HG03045 (cell line): ENCODE measurements around the gene RGS18.
"Not testable (repeated sequence)": the region's sequence is repeated elsewhere in the genome, so short reads cannot be mapped to it uniquely, and the experiment has no call there.

Experiments
- ATAC-seq: cut with Tn5 transposase; IDR thresholded peaks from one replicate; pipeline ENCODE4 v1.9.1; 2021; ENCODE audit warnings: mild to moderate bottlenecking, moderate library complexity; ENCODE audit not compliant: unreplicated experiment

Gene RGS18, protein sequence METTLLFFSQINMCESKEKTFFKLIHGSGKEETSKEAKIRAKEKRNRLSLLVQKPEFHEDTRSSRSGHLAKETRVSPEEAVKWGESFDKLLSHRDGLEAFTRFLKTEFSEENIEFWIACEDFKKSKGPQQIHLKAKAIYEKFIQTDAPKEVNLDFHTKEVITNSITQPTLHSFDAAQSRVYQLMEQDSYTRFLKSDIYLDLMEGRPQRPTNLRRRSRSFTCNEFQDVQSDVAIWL

DNA sequence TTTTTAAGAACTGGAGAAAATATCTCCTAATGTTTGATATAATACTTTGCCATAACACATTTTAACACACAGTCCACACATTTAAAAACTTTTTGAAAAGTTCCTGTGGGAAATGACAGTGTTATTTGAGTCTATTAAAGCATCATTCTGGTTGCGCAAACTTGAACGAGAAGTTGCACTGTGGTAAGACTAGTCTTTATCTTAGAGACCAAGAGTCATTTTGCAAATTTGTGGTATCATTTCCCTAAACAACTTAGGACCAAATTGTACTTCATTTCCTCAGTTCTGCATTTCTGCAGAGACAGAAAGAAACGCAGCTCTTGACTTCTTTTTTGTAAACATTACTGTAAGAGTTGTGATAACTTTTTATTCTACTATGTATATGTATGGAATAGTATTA lies at the start of gene RGS18:
Gene RGS18, plus strand, starts transcription at position 282 of the 400 bp plus-strand sequence. CDS start 176 bp downstream, outside the sequence.
- ATAC-seq, result peak; percentile 65

DNA sequence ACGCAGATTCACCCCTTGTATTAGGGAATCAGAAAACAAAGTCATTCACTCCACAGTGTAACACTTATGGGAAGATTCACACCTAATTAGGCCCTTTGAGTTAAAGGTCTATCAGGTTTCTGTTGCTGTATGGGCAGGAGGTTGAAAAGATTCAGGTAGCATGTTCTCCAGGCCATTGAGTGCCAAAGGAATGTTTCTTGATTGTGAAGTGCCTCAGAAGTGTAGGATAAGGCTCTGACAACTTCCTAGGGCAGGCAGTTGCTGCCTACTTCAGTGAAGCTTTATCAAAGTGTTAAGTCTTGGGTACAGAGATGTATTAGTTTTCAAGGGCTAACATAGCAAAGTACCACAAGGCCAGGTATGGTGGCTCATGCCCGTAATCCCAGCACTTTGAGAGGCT lies 48.7 kb upstream of the RGS18 start:
- ATAC-seq, result no peak

DNA sequence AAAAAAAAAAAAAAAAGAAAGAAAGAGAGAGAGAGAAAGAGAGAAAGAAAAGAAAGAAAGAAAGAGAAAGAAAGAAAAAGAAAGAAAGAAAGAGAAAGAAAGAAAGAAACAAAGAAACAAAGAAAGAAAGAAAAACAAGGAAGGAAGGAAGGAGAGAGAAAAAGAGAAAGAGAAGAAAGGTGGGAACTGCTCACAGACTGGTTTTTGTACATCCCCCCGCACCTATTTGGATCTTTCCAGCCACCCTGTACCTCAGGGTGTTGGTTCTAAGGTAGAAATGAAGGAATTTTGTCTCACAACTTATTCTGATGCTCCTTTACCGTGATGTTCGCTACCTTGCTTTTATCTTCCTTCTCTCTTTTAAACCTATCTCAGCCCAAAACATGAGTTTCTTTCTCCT lies 43.3 kb upstream of the RGS18 start:
- ATAC-seq, result no peak

DNA sequence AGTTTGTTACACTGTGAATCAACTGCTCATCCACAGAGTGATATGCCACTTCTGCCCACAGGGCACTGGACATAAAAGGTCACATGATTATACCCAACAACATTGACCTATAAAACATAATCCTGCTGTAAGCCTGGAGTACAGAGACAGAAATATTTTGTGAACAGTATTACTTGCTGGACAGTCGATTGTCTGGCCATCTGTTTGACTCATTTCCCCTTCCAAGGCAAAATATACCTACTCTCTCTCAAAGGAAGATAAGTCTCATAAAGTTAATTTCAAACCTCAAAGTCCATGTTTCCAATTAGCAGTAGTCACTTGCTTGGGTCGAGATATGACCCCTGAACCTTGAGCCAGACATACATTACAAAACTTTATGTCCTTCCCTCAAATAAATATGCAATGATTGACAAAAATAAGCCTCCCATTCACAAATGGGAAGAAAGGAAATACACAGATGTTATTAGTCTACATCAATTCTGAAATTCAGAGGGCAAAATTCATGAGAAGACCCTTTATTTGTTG lies 39.3 kb upstream of the RGS18 start:
- no peak for ATAC-seq

DNA sequence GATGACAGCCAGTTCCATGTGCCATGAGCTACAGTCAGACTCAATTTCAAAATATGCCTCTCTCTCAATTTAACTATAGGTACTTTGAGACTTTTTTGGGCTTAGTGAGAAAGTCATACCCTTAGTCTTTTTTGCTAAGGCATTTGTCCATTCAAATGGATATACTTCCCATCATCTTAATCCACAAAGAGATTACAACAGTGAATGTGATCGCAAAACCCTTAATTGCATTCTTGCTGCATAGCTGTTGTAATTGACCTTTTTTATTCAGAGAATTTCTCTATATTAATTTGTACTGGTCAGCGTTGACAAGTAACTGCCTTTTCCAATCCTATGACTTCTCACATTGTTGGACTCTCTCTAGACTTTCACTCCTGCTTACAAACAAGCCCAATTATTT lies 38.6 kb upstream of the RGS18 start:
- ATAC-seq, result no peak

DNA sequence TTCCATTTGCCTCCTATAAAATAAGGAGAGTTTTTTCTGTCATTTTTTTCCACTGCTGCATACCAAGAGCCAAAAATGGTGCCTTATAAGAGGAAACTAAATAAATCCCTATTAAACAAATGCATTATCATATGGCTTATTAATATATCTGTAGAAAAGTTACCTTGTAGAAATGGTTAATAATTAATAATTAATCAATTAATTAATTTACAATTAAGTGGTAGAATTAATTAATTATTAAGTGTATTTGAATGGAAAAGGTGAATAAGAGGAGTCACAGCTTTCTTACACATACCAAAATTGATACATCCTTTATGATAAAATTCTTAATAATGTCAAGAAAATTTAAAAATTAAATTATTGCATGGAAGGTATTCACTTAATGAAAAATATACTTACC lies 35.6 kb upstream of the RGS18 start:
- no peak for ATAC-seq

DNA sequence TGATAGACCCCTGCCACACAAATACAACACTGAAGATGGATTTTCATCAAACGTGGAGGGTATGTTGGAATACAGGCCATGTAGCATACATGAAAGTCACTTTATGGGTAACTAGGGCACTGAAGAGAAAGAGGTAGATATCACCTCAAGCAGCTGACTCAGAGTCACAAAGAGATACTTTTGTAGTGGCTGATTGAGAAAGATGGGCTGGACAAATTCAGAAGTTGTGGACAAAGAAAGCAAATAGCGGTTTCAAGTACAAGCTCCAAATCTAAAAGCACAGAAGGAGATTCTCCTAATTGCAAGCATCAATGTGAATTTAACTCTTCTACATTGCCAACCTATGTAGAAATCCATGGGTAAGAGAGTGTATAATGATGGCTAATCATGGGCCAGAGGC lies 35.0 kb upstream of the RGS18 start:
- no peak for ATAC-seq

DNA sequence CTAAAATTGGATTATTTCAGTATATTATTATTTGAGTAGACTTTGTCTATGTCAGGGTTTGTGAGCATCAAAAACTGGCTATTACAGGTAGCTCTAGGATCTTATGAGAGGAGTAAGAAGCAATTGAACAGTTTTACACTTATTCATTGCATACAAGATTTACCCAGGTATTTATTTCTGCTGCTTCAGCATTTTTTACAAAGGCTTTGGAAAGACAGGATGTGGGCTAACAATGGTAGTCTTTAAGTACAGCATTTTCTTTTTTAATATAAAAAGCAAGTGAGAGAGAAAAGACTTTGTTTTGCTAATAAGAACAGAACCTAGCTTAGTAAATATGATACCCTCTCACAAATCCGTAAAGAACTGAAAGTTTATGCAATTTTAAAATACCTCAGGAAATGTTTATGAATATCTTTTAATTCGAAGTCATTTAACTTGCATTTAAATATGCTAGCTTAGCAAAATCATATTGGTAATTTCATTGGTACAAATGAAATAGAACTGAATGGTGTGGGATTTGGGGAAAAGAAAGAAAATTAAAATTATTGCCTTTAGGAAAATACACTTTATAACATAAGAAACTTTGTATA lies 32.1 kb upstream of the RGS18 start:
- no peak for ATAC-seq

DNA sequence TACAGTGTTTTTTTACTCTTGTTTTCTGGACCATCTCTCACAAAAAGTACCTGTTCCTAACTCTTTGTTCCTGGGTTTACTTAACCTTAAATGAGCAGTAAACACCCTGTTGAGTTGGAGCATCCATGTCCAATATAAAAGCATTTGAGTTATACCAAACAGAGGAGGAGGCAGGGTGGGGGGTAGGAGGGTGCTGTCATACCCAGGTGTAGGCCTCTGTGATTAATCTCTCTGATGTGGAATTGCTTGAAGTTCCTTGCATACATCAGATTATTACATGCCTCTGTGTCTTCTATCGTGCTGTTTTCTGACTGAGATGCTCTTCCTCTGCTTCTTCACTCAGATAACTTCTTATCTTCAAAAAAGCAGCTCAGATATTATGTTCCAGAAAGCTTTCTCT lies 28.1 kb upstream of the RGS18 start:
- no peak for ATAC-seq

DNA sequence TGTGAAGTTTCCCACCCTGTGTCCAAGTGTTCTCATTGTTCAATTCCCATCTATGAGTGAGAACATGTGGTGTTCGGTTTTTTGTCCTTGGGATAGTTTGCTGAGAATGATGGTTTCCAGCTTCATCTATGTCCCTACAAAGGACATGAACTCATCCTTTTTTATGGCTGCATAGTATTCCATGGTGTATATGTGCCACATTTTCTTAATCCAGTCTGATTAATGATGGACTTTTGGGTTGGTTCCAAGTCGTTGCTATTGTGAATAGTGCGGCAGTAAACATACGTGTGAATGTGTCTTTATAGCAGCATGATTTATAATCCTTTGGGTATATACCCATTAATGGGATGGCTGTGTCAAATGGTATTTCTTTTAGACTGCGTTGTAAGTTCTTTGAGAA lies 27.4 kb upstream of the RGS18 start:
- ATAC-seq, result not testable (repeated sequence)

DNA sequence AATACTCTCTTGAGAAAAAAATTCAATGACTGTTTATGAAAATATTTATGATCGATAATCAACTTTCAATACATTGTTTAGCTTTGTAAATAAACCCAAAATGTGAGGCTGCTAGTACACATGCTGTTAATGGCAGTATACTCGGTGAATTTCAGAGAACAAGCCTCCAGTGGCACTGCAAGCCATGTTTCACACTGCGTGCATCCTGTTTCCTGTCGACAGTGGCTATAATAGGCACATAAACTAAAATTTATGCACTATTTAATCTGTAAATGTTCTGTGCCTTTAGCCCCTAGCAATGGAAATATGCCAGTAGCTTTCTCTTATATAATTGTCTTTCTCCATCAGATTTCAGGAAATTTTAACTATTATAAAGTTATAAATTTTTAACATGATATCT lies 26.3 kb upstream of the RGS18 start:
- ATAC-seq, result no peak

DNA sequence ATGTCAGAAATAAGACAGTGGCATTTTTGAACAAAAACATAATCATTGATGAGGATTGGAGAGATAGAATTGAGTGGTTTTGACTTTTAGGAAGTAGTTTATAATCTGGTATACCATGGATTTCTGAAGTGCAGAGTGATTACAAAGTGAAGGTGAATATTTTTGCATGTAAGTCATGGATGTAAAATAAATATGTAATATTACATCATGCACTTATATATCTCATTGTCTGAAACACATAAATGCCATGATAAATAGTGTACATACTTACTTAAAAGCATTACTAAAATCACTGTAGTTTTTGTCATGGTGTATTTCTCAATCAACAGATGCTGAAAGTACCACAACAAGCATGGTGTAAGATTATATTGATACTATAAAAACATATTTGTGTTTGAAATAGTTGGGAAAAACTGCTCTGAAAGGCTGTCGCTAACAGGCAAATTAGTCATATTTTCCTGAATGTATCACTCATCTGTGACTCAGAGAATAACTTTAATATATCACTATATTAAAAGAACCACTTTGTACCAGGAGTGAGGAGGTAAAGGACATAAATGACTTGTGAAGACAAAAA lies 24.8 kb upstream of the RGS18 start:
- no peak for ATAC-seq

DNA sequence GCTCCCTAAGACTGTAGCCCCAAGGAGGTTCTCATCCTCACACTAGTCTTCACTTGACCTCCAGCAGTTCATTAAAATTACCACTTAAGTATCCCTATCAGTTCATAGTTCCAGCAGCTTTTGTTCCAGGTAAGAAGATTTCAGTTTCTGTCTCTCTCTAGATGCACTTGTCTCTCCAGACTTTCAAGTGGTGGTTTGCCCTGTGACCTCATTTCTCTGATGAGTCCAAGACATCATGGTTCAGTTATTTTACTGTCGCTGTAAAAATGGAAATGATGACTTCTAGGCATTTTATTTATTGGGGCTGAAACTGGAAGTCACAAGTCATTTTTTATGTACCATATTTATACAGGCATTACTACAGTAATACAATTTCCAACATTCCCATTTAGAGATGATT lies 17.9 kb upstream of the RGS18 start:
- ATAC-seq, result no peak

DNA sequence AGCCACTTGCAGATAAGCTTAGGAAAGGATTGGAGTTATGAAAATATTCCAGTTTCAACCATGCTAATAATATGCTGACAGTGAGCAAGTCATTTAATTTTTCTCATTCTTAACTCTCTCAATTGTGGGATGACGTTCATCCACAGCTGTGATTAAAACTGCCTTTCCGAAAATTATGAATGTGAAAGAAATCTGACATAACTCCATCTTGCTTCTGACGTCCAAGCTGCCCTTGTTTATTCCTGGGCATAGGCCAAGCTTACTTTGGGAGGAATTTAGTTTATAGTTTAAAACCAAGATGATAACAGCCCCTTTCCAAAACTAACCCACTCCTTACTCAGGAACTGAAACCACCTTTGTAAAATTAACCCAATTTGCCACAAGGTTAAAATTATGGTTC lies 11.0 kb upstream of the RGS18 start:
- ATAC-seq, result no peak

DNA sequence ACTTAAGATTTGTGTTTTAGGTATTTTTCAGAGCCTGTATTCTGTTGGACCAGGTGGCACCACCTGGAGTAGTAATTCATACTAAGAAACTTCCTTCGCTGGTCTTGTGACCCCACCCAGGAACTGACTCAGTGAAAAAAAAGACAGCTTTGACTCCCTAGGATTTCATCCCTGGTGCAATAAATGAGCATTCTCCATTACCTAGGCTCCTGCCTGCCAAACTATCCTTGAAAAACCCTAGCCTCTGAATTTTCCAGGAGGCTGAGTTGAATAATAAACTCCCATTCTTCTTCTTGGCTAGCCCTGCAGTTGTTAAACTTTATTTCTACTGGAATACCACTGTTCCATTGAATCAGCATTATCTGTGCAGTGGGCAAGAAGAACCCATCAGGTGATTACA lies 10.6 kb upstream of the RGS18 start:
- ATAC-seq, result no peak

DNA sequence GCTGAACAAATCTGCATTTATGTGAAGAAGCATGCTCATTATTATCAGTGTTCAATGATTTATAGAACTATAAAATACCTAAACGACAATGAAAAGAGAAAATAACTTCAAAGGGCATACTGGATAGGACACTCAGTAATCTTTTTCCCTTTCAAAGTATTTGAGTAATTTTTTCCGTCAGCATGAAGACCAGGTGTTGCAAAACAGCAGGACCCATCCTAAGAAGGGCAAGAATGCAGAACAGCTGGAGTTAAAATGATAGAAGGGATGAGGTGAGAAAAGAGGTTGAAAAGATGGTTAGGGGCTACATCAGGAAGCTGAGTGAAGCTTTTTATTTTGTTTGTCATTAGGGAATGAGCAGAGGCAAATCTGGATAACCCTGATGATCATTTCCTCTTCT lies 7.1 kb upstream of the RGS18 start:
- no peak for ATAC-seq

DNA sequence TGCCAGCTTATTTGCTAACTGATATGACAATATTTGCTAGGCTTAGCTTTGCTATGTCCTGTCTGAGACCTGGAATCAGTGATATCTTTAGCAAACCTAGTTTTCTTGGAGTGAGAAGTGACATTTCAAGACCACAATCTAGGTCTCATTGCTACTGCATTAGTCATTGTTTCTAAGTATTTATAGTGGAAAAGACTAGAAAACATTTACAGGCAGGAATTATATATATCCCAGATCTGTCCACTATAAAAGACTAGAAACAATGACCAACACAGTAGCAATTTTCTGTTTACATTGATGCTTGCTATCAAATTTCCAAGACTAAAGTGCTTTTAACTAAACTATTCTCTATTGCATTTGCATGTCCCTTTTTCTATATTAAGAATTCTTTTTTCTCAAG lies 5.0 kb upstream of the RGS18 start:
- no peak for ATAC-seq

DNA sequence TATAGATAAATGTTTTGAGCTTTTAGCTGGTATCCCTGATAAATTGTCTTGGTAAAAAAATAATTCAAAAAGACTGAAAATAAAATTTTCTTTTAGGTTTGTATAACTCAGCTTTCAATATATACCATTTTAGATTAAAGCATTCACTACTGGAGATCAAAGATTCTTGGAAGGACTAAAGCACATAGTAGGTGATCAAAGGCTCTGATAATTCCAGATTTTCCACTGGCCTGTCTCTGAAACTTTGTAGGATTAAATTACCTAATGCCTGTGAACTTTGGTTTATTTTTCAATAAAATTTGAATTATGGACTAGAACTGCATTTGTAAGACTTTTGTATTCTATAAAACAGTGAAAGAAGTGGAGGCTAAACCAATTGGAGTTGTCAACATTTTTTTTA lies 1.2 kb upstream of the RGS18 start:
- ATAC-seq, result no peak

DNA sequence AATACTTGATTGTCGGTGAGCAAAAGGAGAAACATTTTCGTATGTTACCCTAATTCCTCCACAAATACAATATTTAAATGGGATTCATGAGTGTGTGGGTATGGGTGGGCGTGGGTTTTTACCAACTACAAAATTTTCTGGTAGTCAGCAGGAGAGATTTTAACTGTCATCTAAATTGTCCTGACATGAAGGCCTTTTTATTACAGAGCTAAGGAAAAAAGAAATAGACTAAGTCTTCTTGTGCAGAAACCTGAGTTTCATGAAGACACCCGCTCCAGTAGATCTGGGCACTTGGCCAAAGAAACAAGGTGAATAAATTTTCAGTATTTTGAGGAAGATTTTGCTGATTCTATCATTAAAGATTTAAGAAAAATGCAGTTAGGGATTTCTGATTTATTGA lies 752 bp downstream of the RGS18 start:
- ATAC-seq, result no peak

DNA sequence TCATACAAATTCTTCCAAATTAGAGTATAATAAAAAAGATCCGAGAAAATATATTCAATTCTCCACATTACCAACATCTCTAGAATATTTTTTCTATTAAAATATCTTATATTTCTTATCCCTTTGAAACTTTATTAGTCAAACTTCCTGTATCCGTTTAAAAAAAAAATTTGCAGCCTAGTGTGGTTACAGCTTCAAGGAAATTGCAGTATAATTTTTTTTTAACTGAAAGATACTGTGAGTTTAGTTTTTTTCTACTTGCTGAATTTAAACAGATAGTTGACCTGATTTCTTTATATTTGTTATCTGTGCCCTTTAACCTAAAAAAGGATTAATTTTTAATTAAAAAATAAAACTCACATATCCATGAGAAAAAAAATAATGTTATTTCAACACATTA lies 1.5 kb downstream of the RGS18 start:
- ATAC-seq, result no peak

DNA sequence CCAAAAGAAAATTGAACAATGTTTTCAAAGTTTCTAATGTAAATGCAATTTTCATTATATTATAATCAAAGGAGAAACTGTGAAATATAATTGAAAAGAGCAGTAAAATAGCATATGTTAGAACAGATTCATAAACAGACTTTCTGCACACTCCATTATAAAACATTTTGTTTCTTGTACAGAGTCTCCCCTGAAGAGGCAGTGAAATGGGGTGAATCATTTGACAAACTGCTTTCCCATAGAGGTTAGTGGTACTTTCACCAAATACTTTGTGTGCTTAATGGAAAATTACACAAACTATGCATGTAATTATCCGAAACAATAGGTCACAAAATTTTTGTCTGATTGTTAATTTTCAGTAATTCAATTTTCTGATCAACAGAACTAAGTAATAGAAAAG lies 1.9 kb downstream of the RGS18 start:
- ATAC-seq, result no peak

DNA sequence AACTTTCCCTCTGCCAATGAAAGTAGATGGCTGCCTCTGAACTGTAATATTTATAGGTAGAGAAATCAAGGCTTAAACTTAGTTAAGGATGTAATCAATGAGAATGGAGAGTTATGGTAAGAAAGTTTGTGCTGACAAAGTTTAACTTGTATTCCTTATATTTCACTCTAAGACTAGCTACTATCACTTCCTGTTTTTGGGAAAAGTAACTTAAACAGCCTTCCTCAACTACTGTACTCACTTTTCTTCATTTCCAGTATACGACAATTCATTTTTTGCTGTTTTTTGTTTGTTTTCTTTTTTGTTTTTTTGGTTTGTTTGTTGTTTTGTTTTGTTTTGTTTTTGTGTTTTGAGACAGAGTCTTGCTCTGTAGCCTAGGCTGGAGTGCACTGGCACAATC lies 3.7 kb downstream of the RGS18 start:
- ATAC-seq, result no peak

DNA sequence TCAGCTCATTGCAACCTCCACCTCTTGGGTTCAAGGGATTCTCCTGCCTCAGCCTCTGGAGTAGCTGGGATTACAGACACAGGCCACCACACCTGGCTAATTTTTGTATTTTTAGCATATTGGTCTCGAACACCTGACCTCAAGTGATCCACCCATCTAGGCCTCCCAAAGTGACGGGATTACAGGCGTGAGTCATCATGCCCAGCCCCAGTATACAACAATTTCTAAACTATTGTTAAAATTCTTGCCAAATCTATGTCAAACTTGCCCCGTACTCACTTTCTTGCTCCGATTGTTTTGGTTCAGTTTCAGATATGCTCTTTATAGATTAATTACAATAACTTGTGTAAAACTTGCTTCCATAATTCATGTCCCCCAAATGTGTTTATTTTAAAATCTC lies 4.1 kb downstream of the RGS18 start:
- no peak for ATAC-seq
